Measurements from ENCODE around the gene SSC5D.

SSC5D gene

DNA sequence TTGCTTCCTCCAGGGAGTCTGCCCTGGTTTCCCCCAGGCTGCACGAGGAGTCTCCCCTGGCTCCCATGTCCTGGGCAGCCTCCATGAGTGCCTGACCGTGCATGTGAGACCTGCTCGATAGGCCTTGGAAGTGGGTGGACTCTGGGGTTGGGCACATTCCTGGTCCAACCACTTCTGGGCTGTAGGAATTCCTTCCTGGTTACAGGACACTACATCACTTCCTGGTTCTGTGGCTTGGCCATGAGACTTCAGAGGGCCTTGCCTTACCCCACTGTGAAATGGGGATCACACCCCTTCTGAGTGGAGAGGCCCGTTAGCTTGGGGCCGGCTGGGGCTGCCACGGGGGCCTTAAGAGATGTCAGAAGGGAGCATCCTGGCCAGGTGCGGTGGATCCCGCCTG is 15.8 kb upstream of the SSC5D start:
- no peak; the same call in 2 of the 3 replicates for ATAC-seq
- TF ChIP-seq, protein P1, sequence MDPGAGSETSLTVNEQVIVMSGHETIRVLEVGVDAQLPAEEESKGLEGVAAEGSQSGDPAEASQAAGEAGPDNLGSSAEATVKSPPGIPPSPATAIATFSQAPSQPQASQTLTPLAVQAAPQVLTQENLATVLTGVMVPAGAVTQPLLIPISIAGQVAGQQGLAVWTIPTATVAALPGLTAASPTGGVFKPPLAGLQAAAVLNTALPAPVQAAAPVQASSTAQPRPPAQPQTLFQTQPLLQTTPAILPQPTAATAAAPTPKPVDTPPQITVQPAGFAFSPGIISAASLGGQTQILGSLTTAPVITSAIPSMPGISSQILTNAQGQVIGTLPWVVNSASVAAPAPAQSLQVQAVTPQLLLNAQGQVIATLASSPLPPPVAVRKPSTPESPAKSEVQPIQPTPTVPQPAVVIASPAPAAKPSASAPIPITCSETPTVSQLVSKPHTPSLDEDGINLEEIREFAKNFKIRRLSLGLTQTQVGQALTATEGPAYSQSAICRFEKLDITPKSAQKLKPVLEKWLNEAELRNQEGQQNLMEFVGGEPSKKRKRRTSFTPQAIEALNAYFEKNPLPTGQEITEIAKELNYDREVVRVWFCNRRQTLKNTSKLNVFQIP (CRISPR knock-in tag; IDR thresholded peaks at IDR 0.05; ENCODE audit: borderline replicate concordance, low read depth), result no peak
- TF ChIP-seq ESRRG (CRISPR knock-in tag; IDR thresholded peaks at IDR 0.05) (no peak), PATZ1 (CRISPR knock-in tag; IDR thresholded peaks at IDR 0.05; ENCODE audit: borderline replicate concordance) (no peak), SNAI2 (CRISPR knock-in tag; IDR thresholded peaks at IDR 0.05) (no peak), TCF4 (CRISPR knock-in tag; IDR thresholded peaks at IDR 0.05; ENCODE audit: borderline replicate concordance) (no peak), GLIS3 (CRISPR knock-in tag; IDR thresholded peaks at IDR 0.05) (no peak), TSHZ2 (CRISPR knock-in tag; IDR thresholded peaks at IDR 0.05) (no peak), CSRNP3 (CRISPR knock-in tag; IDR thresholded peaks at IDR 0.05) (no peak), BACH2 (CRISPR knock-in tag; IDR thresholded peaks at IDR 0.05; ENCODE audit: borderline replicate concordance) (no peak), PPARA (CRISPR knock-in tag; IDR thresholded peaks at IDR 0.05; ENCODE audit: borderline replicate concordance) (no peak), ZNF70 (CRISPR knock-in tag; IDR thresholded peaks at IDR 0.05) (no peak)
- TF ChIP-seq, protein P2, sequence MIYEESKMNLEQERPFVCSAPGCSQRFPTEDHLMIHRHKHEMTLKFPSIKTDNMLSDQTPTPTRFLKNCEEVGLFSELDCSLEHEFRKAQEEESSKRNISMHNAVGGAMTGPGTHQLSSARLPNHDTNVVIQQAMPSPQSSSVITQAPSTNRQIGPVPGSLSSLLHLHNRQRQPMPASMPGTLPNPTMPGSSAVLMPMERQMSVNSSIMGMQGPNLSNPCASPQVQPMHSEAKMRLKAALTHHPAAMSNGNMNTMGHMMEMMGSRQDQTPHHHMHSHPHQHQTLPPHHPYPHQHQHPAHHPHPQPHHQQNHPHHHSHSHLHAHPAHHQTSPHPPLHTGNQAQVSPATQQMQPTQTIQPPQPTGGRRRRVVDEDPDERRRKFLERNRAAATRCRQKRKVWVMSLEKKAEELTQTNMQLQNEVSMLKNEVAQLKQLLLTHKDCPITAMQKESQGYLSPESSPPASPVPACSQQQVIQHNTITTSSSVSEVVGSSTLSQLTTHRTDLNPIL (CRISPR knock-in tag; IDR thresholded peaks at IDR 0.05; ENCODE audit: low read depth), result no peak

DNA sequence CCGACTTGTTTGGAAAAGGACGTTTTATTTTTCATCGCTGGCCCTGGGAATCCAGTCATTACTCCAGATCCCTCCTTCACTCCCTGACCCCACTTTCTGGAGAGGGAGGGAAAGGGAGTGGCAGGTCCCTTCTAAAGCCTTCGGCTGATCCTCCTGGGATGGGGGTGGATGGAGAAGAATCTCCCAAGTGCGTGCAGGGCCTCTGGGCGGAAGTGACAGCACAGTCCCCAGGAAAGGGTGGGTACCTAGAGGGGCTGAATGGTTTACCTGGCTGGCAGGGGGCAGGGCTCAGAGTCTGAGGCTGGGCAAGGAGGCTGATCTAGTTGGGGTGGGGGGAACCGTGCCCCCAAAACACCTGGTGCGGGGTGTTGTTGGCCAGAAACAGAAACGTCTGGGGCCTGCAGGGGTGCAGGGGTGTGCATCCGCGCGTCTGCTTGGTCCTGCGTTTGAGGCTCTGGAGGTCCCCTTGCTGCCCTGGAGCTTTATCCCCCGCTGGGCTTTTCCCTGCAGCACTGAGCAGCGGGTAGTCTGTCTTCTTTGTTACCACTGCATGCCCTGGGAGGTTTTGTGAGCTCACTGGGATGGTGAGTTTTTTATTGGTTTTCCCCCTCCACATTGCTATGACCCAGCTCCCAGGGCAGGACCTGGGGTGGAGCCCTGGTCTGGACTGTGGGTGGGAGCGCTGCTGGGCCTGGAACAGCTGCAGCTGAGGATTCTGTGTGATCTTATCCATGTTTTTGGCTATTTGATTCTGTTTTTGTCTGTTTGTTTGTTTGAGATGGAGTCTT is 14.8 kb upstream of the SSC5D start:
- TF ChIP-seq PPARA (CRISPR knock-in tag; IDR thresholded peaks at IDR 0.05; ENCODE audit: borderline replicate concordance) (no peak), ISL1 (CRISPR knock-in tag; IDR thresholded peaks at IDR 0.05) (no peak)
- TF ChIP-seq, protein P2 (CRISPR knock-in tag; IDR thresholded peaks at IDR 0.05; ENCODE audit: low read depth), result no peak
- no peak for ATAC-seq

DNA sequence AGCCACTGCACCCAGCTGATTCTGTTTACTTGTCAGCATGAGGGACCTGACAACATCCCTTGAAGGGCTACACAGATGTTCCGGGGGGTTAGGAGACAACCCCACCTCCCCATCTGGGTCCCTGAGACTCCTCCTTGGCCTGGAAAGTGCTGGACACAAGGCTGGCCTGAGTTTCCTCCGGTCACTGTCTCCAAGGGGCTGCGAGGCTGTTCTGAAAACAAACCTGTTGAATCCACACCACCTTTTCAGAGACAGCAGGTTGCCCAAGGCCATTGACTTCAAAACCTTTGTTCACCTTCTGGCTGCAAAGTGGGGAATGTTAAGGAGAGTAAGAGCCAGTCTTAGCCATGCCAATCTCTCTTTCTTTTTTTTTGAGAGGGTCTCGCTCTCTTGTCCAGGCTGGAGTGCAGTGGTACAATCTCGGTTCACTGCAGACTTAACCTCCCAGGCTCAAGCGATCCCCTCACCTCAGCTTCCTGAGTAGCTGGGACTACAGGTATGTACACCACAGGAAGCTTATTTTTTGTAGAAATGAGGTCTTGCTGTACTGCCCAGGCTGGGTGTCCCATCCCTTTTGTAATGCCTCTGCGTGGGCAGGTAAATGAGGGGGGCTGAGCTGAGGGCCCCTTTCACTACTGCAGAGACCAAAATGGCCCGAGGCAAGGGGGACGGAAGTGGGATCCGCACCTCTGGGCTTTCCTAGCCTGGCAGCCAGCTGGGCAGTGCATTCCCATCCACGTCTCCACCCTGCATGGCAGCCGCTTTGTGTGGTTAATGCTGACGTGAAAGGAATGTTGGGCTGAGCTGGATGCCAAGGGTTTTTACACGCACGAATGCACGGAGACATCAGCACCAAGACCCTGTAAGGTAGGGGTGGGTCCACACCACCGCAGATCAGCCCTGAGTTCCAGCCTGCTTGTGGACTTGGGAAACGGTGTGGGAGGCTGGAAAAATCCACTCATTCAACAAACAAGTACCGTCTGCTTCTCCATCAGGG is 13.7 kb upstream of the SSC5D start:
- ATAC-seq, result no peak
- TF ChIP-seq BACH2 (CRISPR knock-in tag; IDR thresholded peaks at IDR 0.05; ENCODE audit: borderline replicate concordance) (no peak), ESRRG (CRISPR knock-in tag; IDR thresholded peaks at IDR 0.05) (no peak), SNAI2 (CRISPR knock-in tag; IDR thresholded peaks at IDR 0.05) (no peak), TCF4 (CRISPR knock-in tag; IDR thresholded peaks at IDR 0.05; ENCODE audit: borderline replicate concordance) (no peak), ARNTL (CRISPR knock-in tag; IDR thresholded peaks at IDR 0.05; ENCODE audit: borderline replicate concordance, low read depth) (no peak), TOX (CRISPR knock-in tag; IDR thresholded peaks at IDR 0.05; ENCODE audit: borderline replicate concordance) (no peak)
- TF ChIP-seq, protein P1 (CRISPR knock-in tag; IDR thresholded peaks at IDR 0.05; ENCODE audit: borderline replicate concordance, low read depth), result no peak

Data from SK-N-SH treated with all-trans-retinoic acid at 6 μM for 48 hours (cell line).